Superior temporal gyrus (tissue), 1 donor: ENCODE results near the gene NPTX1.
"Not testable (repeated sequence)": the region's sequence is repeated elsewhere in the genome, so short reads cannot be mapped to it uniquely, and the experiment has no call there.

Source experiments
- DNase-seq: peaks from one replicate; pipeline ENCODE4 v3.0.0-alpha.2; 2016; ENCODE audit errors: extremely low spot score

The NPTX1 gene, protein sequence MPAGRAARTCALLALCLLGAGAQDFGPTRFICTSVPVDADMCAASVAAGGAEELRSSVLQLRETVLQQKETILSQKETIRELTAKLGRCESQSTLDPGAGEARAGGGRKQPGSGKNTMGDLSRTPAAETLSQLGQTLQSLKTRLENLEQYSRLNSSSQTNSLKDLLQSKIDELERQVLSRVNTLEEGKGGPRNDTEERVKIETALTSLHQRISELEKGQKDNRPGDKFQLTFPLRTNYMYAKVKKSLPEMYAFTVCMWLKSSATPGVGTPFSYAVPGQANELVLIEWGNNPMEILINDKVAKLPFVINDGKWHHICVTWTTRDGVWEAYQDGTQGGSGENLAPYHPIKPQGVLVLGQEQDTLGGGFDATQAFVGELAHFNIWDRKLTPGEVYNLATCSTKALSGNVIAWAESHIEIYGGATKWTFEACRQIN

GRCh38 chr17:80475910-80476876, at the start of gene NPTX1:
Gene NPTX1, minus strand, starts transcription at chr17:80476607. Its CDS starts 161 bp downstream, at chr17:80476446.
- no peak for DNase-seq

GRCh38 chr17:80523956-80524712, 47.7 kb upstream of the NPTX1 start:
- no peak for DNase-seq

- no peak for DNase-seq
These were observed 46.8 kb upstream of the NPTX1 start for GRCh38 chr17:80523054-80523744.

- DNase-seq = no peak
These were observed 44.5 kb upstream of the NPTX1 start for GRCh38 chr17:80520810-80521455.

GRCh38 chr17:80519091-80519781, 42.8 kb upstream of the NPTX1 start:
- DNase-seq = no peak

GRCh38 chr17:80518392-80518791, 42.0 kb upstream of the NPTX1 start:
- DNase-seq = no peak

DNA sequence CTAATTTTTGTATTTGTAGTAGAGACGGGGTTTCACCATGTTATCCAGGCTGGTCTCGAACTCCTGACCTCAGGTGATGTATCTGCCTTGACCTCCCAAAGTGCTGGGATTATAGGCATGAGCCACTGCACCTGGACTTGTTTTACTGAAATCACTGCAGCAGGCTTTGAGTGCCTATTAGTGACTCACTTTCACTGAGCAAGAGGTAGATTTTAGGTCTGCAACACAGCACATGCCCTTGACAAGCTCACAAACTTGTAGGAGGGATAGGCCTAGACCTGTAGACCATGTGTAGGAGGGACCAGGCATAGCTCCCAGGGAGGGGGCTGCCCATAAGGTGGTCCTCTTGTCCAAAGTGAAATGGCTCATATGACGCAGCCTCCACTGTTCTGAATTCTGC, 41.2 kb upstream of the NPTX1 start:
- no peak for DNase-seq

DNA sequence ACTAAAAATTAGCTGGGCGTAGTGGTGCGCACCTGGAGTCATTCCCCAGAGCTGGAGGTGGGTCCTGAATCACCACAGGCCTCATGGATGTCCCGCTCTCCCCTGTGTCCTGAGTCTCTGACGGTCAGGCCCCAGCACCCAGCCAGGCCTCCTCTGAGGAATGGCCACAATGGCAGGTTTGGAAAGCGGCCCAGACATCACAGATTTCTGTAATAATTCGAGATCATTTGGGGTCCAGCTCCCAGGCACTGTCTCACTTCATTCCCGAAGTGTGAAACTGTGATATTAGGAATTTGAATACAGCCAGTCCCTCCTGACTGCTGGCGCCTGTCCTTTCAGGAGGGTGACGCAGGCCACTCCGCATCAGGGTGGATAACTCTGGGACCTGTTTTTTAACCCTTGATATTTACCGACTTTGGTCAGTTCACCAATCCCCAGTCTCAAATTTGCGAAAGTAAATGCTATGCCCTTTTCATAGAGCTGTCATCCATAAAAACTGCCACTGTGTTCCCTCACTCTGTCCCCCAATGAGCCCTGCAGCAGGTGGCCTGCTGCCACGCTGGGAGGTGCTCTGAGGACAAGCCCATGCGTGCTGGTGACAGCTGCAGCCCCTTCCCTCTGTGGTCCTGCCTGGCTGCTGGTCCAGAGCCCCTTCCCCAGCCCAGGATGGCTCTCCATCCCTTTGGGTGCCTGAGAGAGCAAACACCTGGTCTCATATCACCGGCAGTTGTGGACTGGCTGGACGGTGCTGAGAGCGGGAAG, 39.9 kb upstream of the NPTX1 start:
- no peak for DNase-seq

DNA sequence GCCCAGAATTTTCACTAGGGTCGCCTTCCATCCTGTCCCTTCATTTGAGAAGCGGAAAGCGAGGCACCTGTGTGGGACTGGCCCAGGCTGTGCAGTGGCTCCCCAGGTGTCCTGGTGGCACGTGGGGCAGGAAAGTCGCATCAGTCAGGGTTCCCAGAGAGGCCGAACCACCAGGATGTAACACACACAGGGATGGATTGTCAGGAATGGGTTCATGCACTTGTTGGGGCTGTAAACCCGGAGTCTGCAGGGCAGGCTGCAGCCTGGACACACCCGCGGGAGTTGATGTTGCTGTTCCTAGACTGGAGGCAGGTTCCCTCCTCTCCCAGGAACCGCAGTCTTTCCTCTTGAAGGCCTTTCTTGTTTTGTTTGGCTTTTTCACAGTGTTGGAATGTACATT, 37.5 kb upstream of the NPTX1 start:
- DNase-seq = no peak

DNA sequence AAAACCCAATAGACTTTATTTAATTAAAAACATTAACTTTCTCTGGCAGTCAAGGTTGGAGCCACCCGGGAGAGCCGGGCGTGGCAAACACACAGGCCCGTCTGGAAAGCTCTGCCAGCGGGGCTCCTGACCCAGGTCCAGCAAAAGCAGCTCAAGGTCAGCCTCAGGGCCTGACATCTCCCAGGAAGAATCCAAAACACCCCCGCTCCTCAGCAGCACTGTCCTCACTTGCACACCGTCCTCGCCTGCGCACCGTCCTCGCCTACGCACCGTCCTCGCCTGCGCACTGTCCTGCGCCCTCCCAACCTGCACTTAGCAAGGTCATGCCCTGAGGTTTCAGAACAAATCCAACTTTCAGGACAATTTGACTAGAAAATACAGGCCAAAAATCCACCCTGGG, 36.8 kb upstream of the NPTX1 start:
- no peak for DNase-seq

DNA sequence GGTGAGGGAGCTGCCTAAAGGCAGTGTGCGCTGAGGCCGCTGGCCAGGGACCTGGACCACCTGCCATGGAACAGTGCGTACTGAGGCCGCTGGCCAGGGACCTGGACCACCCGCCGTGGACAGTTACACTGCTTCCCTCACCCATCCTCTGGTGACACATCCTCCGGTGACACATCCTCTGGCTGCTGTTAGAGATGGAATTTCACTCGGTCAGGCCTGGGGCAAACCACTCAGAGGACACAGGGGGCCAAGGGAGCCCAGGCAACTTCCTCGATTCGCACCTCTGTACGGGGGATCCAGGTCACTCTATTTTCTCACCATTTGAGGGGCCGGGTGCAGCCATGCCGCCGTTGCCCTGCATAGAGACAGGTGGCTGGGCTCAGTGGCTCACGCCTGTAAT, 35.8 kb upstream of the NPTX1 start:
- no peak for DNase-seq

- no peak for DNase-seq
These were observed 35.1 kb upstream of the NPTX1 start for GRCh38 chr17:80511222-80512180.

GRCh38 chr17:80510772-80511171, 34.4 kb upstream of the NPTX1 start:
- DNase-seq = no peak

GRCh38 chr17:80510132-80510531, 33.7 kb upstream of the NPTX1 start:
- no peak for DNase-seq

GRCh38 chr17:80509311-80509710, 32.9 kb upstream of the NPTX1 start:
- DNase-seq = no peak

GRCh38 chr17:80507965-80508364, 31.6 kb upstream of the NPTX1 start:
- no peak for DNase-seq

DNA sequence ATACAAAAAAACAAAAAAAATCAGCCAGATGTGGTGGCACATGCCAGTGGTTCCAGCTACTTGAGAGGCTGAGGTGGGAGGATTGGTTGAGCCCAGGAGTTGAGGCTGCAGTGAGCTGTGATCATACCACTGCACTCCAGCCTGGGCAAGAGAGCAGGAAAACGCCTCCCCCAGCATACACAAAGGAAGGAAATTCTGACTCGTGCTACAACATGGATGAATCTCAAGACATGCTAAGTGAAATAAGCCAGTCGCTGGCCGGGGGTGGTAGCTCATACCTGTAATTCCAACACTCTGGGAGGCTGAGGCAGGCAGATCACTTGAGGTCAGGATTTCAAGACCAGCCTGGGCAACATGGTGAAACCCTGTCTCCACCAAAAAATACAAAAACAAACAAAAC, 30.8 kb upstream of the NPTX1 start:
- DNase-seq = not testable (repeated sequence)
